Central memory CD4-positive, alpha-beta T cell (primary cell): ENCODE results near the gene RAD54L.
"Not testable (repeated sequence)": the region's sequence is repeated elsewhere in the genome, so short reads cannot be mapped to it uniquely, and the experiment has no call there.

Experiments used
- DNase-seq: peaks from one replicate; pipeline ENCODE4 v3.0.0; 2022

Gene RAD54L

GRCh38 chr1:46288485-46289133, 41.0 kb downstream of the RAD54L start:
- no peak for DNase-seq

- no peak for DNase-seq
Measured at GRCh38 chr1:46289134-46289494, 41.6 kb downstream of the RAD54L start.

GRCh38 chr1:46289976-46290375, 42.4 kb downstream of the RAD54L start:
- DNase-seq, result no peak

- DNase-seq, result no peak
Measured at GRCh38 chr1:46295306-46295705, 47.7 kb downstream of the RAD54L start.

- DNase-seq, result no peak
Measured at GRCh38 chr1:46298387-46298786, 50.8 kb downstream of the RAD54L start.

GRCh38 chr1:46300673-46301405, 53.3 kb downstream of the RAD54L start:
- DNase-seq, result no peak

GRCh38 chr1:46301406-46301807, 53.8 kb downstream of the RAD54L start:
- no peak for DNase-seq

GRCh38 chr1:46301808-46302640, 54.5 kb downstream of the RAD54L start:
- DNase-seq, result peak; percentile 34

GRCh38 chr1:46302641-46303037, 55.1 kb downstream of the RAD54L start:
- DNase-seq, result no peak

GRCh38 chr1:46303038-46303871, 55.7 kb downstream of the RAD54L start, which contains the start of the genes LRRC41 and UQCRH:
LRRC41 (minus strand) TSS chr1:46303616; CDS start chr1:46303322, 294 bp downstream.
UQCRH (plus strand) TSS chr1:46303698; CDS start chr1:46303767, 69 bp downstream.
- peak; percentile 93 for DNase-seq

- DNase-seq, result no peak
Measured at GRCh38 chr1:46303872-46304326, 56.3 kb downstream of the RAD54L start.

GRCh38 chr1:46306159-46306530, 58.6 kb downstream of the RAD54L start:
- no peak for DNase-seq

GRCh38 chr1:46309401-46310159, 62.0 kb downstream of the RAD54L start:
- no peak for DNase-seq

- no peak for DNase-seq
Measured at GRCh38 chr1:46310321-46310720, 62.8 kb downstream of the RAD54L start.

GRCh38 chr1:46315669-46316403, 68.3 kb downstream of the RAD54L start:
- DNase-seq, result no peak

- no peak for DNase-seq
Measured at GRCh38 chr1:46317323-46317722, 69.8 kb downstream of the RAD54L start.

- DNase-seq, result not testable (repeated sequence)
Measured at GRCh38 chr1:46319301-46319700, 71.7 kb downstream of the RAD54L start.

GRCh38 chr1:46319960-46320914, 72.7 kb downstream of the RAD54L start:
- DNase-seq, result not testable (repeated sequence)

GRCh38 chr1:46322191-46322590, 74.6 kb downstream of the RAD54L start:
- not testable (repeated sequence) for DNase-seq
